NCI-H526 treated with DMSO at 0.1 percent for 48 hours (cell line): Measurements from ENCODE around the gene MTFP1.
"Not testable (repeated sequence)": the region's sequence is repeated elsewhere in the genome, so short reads cannot be mapped to it uniquely, and the experiment has no call there.

Experiments used
- DNase-seq: peaks from one replicate; lab custom pipeline; 2025; lab: John Stamatoyannopoulos, UW

The MTFP1 gene

GRCh38 chr22:30425616-30426387 is at the start of gene MTFP1:
MTFP1 (plus strand) TSS chr22:30425768; CDS start chr22:30425880, 112 bp downstream.
- peak; percentile 56 for DNase-seq

- DNase-seq: no peak
These were observed 45.6 kb upstream of the MTFP1 start for GRCh38 chr22:30380011-30380410.

GRCh38 chr22:30381264-30381663 is 44.3 kb upstream of the MTFP1 start:
- no peak for DNase-seq

GRCh38 chr22:30382340-30382739 is 43.2 kb upstream of the MTFP1 start:
- DNase-seq: no peak

- DNase-seq: no peak
These were observed 42.5 kb upstream of the MTFP1 start for GRCh38 chr22:30383061-30383460.

GRCh38 chr22:30385942-30386341 is 39.6 kb upstream of the MTFP1 start:
- DNase-seq: no peak

GRCh38 chr22:30386608-30386959 is 39.0 kb upstream of the MTFP1 start:
- DNase-seq: no peak

- DNase-seq: peak; percentile 54
These were observed 38.4 kb upstream of the MTFP1 start, which contains the start of gene RNF215 for GRCh38 chr22:30386960-30387827. RNF215 (minus strand) TSS chr22:30387411; CDS start chr22:30387313, 98 bp downstream.

GRCh38 chr22:30390974-30391691 is 34.4 kb upstream of the MTFP1 start:
- peak; percentile 10 for DNase-seq

GRCh38 chr22:30392661-30393321 is 32.8 kb upstream of the MTFP1 start:
- DNase-seq: no peak

GRCh38 chr22:30393322-30393680 is 32.3 kb upstream of the MTFP1 start:
- no peak for DNase-seq

GRCh38 chr22:30393885-30394284 is 31.7 kb upstream of the MTFP1 start:
- no peak for DNase-seq

- peak; percentile 53 for DNase-seq
These were observed 28.5 kb upstream of the MTFP1 start, which contains the start of gene SEC14L2 for GRCh38 chr22:30396871-30397655. SEC14L2 (plus strand) TSS chr22:30397018; CDS start chr22:30397117, 99 bp downstream.

GRCh38 chr22:30397656-30398635 is 27.6 kb upstream of the MTFP1 start:
- DNase-seq: no peak

- DNase-seq: no peak
These were observed 26.6 kb upstream of the MTFP1 start for GRCh38 chr22:30398685-30399680.

- DNase-seq: no peak
These were observed 25.9 kb upstream of the MTFP1 start for GRCh38 chr22:30399718-30400117.

GRCh38 chr22:30400159-30400558 is 25.4 kb upstream of the MTFP1 start:
- DNase-seq: no peak

GRCh38 chr22:30401024-30401423 is 24.5 kb upstream of the MTFP1 start:
- not testable (repeated sequence) for DNase-seq
